IPS-NIHi11 (cell line): ENCODE results near the gene ZBTB3.
A peak's percentile ranks its signal among the peaks of the same experiment; 100 is the strongest.
"Not testable (repeated sequence)": the region's sequence is repeated elsewhere in the genome, so short reads cannot be mapped to it uniquely, and the experiment has no call there.

Experiments
- DNase-seq: peaks from one replicate; pipeline ENCODE4 v3.0.0; 2012; ENCODE audit warnings: mixed read lengths, low spot score

ZBTB3 gene

GRCh38 chr11:62757846-62758788 lies 4.2 kb upstream of the ZBTB3 start:
- peak; percentile 31 for DNase-seq

DNA sequence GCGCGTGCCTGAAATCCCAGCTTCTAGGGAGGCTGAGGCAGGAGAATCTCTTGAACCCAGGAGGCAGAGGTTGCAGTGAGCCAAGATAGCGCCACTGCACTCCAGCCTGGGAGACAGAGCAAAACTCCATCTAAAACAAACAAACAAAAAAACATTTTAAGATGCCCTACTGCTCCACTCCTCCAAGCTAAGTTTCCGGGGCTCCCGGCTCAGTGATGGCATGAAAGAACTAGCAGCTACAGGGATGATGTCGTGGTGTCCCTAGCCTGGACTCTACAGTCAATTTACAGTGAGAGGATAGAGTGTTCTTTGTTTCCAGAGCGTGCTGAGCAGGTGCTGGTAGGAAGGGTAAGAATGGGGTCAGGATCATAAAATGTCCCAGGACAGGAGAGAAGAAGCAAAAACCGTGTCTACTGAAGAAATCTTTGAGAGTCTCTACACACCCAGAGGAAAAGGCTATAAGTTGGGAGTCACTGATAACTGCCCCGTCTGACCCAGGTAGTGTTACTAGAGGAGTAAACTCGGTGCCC lies 1.2 kb upstream of the ZBTB3 start:
- no peak for DNase-seq

DNA sequence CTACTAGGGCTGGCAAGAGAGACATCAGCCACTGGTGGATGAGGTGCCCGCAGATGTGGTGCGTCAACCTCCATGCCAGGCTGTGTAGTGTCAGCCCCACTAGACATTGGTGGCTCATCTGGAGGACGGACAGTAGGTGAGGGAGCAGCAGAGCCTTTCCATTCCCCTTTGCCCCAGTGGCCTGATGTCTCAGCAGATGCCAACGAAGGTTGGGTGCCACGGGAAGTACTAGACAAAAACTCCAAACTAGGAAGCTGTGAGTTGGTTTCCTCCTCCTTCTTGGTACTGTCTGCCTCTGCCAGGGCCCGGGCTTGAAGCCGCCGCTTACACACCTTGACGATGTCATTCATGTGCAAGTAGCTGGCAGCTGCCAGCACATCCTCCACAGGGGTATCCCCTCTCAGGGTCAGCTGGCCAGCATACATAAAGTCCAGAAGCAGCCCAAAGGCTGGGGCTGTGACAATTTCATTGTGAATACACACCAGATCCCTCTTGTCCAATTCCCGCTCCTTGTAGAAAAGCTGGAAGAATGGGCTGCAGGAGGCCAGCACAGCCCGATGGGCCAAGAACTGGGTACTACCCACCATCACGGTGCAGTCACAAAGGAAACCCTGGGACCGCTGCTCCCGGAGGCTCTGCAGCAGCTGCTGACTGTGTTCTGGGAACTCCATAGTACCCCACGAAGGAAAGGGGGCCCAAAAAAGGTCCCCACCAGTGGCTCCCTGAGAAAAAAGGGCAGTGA lies 795 bp downstream of the ZBTB3 start:
- DNase-seq: no peak

- DNase-seq: no peak
Observed at GRCh38 chr11:62752177-62752785, 1.7 kb downstream of the ZBTB3 start.

DNA sequence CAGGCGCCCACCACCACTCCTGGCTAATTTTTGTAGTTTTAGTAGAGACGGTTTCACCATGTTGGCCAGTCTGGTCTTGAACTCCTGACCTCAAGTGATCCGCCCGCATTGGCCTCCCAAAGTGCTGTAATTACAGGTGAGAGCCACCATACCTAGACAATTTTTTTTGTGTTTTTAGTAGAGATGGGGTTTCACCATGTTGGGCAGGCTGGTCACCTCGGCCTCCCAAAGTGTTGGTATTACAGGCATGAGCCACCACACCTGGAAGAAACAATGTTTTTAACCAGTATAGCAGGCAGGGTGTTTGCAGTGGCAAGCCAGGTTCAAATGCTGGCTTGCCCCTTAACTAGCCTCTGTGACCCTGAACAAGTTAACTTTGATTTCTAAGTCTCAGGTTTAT lies 4.0 kb downstream of the ZBTB3 start:
- not testable (repeated sequence) for DNase-seq

- no peak for DNase-seq
Observed at GRCh38 chr11:62747475-62748160, 6.3 kb downstream of the ZBTB3 start.

DNA sequence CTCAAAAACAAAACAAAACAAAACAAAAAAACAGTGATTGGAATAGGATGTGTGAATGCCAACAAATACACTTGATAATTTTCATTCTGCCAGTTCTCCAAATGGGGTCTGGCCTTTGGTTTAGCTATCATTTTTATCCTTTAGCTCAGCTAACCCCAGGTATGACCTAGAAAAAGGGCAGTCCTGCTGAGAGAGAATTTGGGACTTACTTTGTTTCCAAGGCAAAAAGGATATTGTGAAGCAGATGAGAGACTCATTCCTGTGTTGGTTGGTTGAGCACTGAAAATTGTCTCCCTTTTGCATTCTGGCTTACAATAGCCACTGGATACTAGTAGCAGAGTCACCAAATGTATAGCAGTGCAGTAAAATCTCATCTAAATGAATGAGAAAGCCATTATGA lies 16.8 kb downstream of the ZBTB3 start:
- no peak for DNase-seq

DNA sequence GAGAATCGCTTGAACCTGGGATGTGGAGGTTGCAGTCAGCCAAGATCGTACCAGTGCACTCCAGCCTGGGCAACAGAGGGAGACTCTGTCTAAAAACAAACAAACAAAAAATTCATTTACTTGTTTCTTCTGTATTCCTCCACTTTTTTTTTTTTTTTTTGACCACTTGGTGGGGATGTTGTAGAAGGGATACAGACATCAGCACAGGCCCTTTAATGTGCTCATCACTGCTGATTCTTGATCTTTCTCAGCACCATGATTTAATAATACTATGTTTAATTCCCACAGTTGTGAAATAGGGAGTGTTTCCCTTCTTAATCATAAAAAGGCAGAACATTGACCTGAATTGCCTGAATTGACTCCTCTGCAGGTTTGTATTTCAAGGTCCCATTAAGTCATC lies 21.1 kb downstream of the ZBTB3 start:
- no peak for DNase-seq

GRCh38 chr11:62730076-62730475 lies 23.9 kb downstream of the ZBTB3 start:
- not testable (repeated sequence) for DNase-seq

DNA sequence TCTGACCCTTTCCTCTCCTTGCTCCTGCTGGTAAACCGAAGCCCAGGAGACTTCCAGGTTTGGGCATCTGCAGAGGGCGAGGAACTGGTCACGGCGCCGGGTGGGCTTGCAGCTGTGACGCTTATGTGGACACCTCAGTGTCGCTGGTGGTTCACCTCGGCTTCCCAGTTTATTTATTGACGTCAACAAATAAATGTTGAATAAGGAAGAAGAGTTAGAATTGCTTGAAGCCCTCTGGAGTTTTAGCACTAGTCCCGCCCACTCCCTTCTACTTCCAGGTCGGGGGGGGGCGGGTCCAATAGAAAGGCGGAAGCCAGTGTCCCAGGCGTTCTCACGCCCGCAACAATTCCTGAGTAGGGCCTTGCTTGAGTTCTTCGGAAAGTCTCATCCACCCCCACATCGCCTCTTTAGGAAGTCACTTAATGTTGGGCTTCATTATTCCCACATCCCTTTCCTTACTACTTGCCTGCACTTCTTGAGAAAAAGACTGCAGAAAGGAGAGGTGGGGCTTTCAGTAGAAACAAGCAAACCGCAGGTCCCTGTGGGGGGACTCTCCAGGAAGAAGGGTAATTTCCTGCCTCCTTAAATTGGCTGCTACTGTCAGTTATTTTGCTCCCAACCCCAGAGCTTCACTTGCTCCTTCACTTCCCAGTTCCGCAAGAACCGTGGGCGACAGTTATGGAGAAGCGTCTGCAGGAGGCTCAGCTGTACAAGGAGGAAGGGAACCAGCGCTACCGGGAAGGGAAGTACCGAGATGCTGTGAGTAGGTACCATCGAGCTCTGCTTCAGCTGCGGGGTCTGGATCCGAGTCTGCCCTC lies 25.6 kb downstream of the ZBTB3 start, which contains the start of gene TTC9C:
TSS of gene TTC9C (plus strand) at position 316 of the 818 bp plus-strand sequence. CDS start at position 679, 363 bp downstream.
- DNase-seq: peak; percentile 82

DNA sequence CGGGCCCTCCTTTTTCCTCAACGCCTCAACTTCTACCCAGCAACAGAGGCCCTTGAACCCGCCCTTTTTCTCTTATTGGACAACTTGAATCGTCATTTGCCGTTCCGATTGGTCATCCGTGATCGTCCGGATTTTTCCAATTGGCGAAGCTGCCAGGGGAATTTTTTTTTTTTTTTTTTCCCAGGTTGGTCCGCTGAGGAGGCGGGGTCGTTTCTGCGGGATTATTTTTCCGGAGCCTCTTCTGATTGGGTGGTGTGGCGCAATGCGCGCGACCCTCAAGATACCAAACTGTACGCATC lies 26.1 kb downstream of the ZBTB3 start:
- peak; percentile 79 for DNase-seq

DNA sequence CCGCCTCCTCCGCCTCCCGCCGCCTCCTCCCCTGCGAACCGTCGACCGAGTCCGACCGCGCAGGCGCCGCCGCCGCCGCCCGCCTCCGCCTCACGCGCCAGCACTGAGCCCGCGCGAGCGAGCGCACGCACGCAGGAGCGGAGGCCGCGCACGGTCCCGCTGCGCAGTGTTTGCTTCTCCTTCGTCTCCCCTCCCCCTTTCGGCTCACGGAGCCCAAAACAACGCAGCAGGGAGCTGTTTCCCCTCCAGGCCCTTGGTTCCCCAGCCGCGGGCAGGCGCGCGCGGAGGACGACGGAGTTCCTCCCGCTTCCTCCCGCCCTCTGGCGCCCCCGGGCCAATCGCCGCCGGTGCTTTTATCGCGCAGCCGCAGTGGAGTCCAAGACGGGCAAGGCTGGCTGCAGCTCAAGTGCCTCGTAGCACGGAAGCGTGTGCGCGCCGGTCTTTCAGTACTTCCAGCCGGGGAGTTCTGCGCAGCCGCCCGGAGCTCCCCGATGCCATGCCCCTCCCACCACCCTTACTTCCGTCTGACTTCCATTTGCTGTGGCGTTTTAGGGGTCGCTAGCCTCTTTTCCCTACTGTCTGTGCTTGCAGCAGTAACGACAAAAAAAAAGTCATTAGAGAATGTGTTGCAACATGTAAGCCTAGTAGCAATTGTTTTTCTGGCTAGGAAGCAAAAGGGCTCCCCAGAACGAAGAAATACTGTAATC lies 26.6 kb downstream of the ZBTB3 start, which contains the start of gene HNRNPUL2:
TSS of gene HNRNPUL2 (minus strand) at position 293 of the 707 bp plus-strand sequence. CDS start 301 bp downstream, outside the sequence.
- peak; percentile 96 for DNase-seq

- DNase-seq: no peak
Observed at GRCh38 chr11:62726915-62727164, 27.1 kb downstream of the ZBTB3 start.

DNA sequence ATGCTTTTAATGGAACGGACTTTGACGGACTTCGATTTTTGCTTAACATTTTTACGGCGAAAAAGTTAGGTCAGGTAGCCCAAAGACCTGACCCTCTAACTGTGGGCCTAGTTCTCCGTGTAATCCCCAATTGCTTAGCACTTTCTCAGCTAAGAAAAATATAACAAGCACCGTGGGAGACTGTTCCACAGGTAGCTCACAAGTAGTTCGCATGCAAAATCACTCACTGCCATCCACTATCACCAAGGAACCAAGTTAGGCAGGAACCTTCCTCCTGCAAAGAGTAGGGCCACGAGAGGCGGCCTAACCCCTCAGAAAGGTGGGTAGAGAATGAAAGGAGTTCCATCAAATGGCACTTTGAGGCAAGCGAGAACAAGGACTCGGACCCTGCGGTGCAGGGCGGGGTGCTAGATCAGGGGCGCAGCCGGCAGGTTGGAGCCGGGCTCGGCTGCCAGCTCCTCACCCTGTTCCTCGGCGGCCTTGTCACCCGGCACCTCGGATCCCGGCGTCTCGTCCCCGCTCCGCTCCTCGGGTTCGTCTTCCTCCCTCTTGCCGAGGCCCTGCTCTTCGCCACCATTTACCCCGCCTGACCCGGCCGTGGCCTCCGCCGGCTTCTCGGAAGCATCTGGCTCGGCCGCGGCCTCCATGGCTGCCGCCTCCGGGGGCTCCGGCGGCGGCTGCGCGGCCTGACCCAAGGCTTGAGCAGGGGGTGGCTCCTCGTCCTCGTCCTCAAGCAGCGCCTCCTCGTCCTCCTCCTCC lies 27.6 kb downstream of the ZBTB3 start:
- no peak for DNase-seq

GRCh38 chr11:62725646-62726045 lies 28.3 kb downstream of the ZBTB3 start:
- no peak for DNase-seq

GRCh38 chr11:62724171-62724570 lies 29.8 kb downstream of the ZBTB3 start:
- DNase-seq: no peak

- DNase-seq: no peak
Observed at GRCh38 chr11:62721994-62722393, 32.0 kb downstream of the ZBTB3 start.

GRCh38 chr11:62719302-62719978 lies 34.5 kb downstream of the ZBTB3 start:
- DNase-seq: no peak

- no peak for DNase-seq
Observed at GRCh38 chr11:62716816-62717215, 37.1 kb downstream of the ZBTB3 start.
